GM21717 (cell line): ENCODE data around the gene COLQ.
A peak's percentile ranks its signal among the peaks of the same experiment; 100 is the strongest.
"Not testable (repeated sequence)": the region's sequence is repeated elsewhere in the genome, so short reads cannot be mapped to it uniquely, and the experiment has no call there.

Source experiments
- ATAC-seq: cut with Tn5 transposase; IDR thresholded peaks from one replicate; pipeline ENCODE4 v1.9.1; 2021; ENCODE audit warnings: mild to moderate bottlenecking, moderate library complexity; ENCODE audit not compliant: unreplicated experiment

Gene COLQ

DNA sequence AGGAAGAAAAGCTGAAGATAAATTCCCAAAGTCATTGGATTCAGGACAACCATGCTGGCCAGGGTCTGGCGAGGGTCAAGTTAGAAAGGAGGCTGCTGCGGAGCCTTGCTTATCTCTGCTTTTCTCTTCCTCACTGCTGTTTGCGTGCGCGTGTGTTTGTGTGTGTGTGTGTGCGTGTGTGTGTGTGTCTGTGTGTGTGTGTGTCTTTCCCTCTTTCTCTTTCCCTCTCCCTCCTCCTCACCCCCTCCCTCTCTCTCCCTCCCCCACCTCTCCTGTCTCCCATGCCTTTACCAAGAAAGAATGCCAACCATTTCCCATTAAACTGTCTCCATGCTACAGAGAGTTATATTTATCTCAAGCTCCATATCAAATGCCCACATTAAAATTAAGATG, at the start of gene COLQ:
Gene COLQ, minus strand, starts transcription at position 134 of the 393 bp plus-strand sequence. Its CDS starts 81 bp downstream, at position 53.
- no peak for ATAC-seq

DNA sequence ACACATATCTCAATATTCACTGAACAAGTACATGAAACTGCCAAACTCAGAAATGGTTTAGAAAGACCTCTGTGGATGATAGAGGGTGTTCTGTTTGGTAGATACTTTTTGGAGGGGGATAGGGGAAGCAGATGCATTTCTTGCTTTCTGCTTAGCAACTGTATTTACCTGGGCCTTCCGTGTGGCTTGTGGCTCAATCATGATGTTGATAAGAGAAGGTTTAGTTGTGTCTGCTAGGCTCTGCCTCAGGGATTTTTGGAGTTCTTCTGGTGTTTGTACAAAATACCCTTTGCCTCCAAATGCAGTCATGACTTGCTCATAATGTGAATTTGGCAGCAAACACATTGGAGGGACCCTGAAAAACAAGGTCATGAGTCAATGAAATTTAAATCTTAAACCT, 41.7 kb upstream of the COLQ start:
- no peak for ATAC-seq

DNA sequence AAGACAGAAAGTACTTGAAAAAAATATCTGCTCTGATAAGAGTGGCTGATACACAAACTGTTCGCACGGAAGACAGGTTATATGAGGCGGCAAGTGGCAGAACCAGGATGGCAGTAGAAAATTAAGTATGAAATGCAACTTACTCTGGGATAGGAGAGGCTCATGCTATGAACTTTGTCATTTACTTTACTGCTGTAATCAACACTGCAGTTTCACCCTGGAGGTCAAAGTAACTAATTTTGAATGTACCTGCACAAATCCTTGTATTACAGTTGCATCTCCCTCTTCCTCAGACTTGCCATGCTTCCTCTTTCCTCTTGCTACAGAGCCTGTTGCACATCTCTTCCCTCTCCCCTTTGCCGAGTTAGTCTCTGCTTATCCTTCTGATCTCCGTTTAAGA, 41.1 kb upstream of the COLQ start:
- ATAC-seq: no peak

DNA sequence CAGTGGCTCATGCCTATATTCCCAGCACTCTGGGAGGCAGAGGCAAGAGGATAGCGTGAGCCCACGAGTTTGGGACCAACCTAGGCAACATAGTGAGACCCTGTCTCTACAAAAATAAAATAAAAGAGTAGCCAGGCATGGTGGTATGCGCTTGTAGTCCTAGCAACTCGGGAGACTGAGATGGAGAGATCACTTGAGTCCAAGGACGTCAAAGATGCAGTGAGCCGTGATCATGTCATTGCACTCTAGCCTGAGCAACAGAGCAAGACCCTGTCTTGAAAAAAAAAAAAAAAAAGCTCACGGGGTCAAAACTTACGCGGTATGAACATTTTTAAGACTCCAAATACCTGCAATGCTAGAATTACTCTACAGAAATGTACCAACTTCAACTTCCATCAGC, 37.1 kb upstream of the COLQ start:
- ATAC-seq: no peak

DNA sequence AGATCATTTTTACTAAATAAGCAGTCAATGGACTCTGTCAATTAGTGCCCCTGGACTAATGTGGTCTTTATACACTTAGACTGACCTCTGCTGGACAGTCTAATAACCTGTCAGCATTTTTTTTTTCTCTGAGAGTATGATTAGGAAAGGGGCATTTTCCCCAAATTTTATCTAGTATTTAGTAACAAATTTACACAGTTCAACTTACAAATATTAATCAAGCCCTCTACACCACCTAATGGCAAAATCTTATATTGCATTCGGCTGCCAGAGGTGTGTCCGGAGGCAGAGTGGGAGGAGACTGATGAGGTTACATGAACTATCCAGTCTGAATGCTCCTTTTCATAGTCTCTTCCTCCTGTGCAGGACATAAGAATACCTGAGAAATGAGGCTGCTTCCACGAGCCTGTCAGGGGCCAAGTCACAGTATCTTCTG, 36.0 kb upstream of the COLQ start:
- peak; percentile 57 for ATAC-seq

DNA sequence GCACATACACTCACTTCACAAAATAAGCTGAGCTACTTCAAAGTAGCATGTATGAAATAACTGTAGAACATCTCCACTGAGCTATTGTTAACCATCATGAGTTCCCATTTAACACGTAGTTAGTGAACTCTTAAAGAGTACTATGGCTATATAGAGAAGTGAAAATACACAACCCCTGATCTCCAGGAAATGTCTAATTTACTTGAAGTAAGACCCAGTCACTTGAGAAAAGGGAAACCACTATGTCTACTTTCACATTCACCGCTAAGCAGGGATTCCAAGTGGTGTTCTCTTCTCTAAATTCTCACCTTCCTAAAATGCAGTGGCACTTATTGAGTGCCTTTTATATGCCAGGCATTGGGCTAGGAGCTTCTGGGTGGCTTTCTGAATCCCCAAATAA, 35.0 kb upstream of the COLQ start:
- ATAC-seq: peak; percentile 84

DNA sequence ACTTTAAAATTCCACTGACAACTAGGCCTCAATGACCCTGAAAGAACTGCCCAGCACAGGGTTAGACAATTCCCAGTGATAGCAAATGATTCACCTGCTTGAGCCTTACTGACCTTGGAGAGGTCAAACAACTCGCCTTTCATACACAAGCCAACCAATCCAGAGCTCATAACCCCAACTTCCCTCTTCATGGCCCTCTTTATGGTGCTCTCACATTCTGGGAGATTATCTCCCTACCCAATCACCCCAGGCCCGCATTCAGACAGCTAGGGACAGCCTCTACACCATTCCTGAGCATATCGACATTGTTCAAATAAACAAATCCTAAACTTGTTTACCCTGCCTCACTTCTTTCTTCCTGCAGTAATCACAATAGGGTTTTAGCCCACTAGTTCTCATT, 32.2 kb upstream of the COLQ start:
- ATAC-seq: no peak

DNA sequence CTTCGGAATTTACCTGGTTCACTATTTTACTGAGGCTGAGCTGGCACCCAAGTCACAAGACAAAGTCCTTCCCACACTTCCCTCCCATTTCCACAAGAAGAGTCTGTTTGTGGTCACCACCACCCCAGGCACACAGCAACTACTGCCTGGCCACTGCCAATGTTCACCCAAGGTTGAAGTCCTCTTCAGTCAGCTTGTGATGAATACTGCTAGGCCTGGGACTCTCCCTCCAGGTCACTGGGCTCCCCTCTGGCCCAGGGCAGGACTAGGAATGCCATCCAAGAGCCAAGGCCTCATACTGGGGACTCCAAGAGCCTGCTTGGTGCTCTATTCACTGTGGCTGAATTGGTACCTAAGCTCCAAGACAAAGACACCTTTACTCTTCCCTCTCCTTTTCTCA, 30.4 kb upstream of the COLQ start:
- ATAC-seq: no peak

DNA sequence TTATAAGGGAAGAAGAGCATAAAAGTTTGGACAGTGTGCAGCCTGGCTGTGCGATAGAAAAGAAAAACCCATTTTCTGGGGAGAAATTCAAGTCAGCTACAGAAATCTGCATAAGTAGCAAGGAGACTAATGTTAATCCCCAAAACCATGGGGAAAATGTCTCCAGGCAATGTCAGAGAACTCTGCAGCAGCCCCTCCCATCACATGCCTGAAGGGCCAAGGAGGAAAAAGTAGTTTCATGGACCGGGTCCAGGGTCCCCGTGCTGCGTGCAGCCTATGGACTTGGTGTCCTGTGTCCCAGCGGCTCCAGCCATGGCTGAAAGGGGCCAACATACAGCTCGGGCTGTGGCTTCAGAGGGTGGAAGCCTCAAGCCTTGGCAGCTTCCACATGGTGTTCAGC, 28.3 kb upstream of the COLQ start:
- ATAC-seq: no peak

DNA sequence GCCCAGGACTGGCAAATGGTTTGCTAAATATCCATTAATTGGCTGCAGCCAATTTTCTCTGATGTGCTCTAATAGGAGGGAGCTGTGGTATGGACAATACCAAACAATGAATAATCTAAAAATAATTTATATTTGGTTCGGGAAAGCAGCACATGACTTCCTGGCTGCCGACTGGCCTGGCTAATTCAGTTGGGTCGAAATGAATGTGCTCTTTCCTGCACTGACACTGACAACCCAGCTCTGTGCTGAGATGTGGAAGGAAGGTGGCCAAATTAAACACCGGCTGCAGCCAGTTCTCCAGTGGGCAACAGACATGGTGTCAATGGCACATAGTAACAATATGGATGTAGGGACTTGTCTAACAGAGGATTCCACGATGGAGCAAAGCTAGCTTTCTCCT, 21.1 kb upstream of the COLQ start:
- ATAC-seq: no peak

DNA sequence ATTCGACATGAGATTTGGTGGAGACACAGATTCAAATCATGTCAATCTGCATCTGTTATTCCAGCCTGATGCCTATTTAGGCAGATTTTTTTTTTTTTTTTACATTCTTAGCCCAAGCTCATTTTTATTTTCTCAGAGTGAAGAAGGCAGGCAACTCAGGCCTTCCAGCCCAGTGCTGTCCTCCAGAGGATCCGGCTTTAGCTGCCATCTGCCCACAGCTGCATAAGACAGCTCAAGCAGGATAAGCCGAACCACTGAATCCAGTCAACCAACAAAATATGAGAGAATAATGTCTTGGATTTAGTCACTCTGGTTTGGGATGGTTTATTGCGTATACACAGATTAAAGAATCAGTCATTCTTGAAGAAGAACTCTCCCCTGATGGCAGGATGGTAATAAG, 19.9 kb upstream of the COLQ start:
- ATAC-seq: no peak

DNA sequence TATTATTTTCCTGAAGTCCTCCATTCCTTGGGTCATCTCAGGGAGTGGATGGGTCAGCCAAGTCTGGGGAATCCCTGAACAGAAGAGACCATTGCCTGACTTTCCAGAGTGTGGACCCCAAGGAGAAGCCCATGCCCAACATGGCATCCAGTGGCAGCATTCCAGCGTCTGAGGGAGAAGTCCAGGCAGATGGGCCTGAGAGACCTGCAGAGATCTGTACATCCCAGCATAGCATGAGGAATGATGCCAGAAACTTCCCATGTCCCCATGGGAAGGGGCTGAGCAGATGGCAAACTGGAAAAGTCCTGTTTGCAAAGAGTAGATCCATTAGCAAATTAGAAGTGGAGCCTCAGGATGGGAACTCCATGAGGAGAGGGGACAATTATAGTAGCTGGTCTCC, 17.6 kb upstream of the COLQ start:
- no peak for ATAC-seq

DNA sequence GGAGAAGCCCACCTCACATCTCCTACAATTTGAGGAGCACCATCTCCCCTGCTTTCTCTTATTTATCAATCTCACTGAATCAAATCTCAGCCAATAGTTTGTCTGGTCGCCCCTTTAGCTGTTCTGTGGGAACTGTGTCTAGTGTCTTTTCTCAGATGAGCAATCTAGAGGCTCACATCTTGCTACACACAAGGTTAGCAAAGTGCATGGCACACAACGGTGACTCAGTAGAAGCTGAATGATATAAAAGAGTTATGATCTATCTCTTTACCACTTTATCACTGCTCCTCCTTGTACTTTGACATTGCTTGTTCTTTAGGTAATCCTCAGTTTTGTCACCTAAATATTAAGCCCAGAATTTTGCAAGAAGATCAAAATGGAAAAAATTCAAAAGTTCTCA, 16.8 kb upstream of the COLQ start:
- ATAC-seq: no peak

DNA sequence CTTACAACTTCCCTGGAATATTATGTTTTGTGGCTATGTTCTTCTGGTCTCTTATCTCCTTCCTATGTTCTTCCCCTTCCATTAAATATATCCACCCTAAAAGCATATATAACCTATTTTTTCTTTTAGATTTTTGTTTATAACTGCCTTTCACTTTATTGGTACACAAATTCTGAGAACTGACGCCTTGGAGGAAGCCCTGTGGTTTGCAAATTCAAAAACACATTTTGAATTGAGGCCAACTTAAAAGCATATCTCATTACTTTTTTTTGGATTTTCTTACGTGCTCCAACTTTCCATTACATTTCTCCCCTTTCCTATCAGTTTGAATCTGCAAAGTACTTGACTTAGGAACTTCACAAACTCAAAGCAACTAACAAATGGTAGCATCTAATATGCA, 15.3 kb upstream of the COLQ start:
- ATAC-seq: no peak

DNA sequence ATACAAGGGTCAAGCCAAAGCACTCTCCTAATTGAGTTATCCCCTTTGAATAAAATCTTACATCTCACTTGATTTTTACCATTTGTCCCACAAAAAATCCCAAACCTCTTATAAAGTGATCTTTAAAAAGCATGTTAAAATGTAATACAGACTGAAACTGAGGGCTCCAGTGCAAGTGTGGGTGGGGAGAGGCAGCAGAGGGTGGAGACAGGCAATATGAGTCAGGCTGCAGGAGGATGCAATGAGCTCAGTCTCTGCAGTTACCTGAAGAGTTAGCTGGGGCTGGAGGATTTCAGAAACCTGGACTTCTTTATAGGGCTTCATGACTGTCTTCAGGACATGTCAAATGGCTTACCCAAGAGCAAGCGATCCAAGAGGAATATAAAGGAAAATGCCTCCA, 14.2 kb upstream of the COLQ start:
- peak; percentile 77 for ATAC-seq

DNA sequence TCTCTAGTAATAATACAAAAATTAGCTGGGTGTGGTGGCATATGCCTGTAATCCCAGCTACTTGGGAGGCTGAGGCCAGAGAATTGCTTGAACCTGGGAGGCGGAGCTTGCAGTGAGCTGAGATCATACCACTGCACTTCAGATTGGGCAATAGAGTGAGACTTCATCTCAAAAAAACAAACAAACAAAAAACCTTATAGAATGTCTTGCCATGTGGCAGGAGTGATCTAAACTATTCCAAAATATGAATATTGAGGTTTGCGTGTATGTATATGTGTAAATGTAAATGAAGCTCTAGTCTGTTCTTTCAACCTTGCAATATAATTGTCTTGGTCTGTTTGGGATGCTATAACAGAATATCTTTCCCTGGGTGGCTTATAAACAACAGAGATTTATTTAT, 11.1 kb upstream of the COLQ start:
- not testable (repeated sequence) for ATAC-seq

DNA sequence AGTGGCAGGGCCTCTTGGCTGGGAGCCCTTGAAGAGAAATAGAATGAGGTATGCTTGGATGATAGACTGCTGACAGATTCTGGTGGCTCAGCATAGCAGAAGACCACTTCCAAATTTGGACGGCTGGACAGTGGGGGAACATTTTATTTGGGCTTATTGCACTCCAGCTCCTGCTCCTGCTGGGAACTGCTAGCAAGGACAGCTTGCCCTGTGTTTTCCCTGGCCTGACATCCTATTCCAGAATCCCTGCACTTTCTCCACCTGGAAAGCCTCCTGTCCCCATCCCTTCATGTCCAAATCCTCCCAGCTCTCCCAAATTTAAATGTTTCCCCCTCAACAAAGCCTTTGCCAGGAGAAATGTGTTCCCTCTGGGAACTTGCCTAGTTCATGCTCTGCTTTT, 9.8 kb upstream of the COLQ start:
- ATAC-seq: no peak

DNA sequence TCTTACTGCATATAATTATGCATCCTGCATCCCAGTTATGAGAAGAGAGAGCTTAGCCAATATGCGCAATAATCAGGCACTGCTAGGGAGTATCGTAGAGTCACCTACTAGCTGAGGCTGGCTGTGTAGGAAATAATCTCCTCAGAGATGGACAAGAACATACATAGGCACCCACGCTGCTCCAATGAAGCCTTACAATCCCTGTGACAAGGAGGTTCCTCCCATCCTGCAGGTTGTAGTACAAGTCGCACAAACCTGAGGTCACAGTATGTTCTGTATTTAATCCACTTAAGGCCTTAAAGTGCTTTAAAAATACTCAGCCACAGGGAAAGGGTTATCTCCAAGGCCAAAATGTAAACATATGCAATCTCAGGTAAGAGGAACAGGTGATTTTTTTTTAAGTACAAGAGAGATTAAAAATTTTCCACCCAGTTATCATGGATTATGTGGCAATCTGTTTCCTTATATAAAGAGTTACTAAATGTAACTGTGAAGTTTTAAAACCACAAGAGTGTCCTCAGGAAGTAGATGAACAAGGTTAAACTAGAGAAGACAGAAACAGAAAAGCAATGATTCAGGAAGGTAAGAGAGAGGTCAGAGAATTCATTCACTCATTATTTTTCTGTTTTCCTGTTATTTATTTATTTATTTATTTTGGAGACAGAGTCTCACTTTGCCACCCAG, 7.5 kb upstream of the COLQ start:
- no peak for ATAC-seq

DNA sequence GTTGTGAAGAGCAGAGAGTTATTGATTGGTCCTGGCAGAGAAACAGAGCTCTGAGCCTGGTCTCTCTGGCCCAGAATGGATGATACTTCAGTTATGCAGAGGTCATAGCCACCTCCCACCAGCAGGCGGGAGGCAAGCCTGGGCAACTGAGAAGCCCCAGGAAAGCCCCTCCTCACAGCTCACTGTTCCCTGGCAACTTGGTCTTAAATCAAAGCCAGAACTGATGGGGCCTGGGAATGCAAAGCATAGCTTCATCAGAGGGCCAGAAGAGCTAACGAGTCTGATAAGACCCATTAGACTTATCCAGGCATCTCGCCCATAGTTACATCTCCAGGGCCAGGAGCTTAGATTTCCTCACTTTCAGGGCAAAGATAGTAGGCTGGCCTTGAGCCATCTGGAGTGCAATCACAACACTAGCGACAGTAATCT, 5.5 kb upstream of the COLQ start:
- ATAC-seq: no peak

DNA sequence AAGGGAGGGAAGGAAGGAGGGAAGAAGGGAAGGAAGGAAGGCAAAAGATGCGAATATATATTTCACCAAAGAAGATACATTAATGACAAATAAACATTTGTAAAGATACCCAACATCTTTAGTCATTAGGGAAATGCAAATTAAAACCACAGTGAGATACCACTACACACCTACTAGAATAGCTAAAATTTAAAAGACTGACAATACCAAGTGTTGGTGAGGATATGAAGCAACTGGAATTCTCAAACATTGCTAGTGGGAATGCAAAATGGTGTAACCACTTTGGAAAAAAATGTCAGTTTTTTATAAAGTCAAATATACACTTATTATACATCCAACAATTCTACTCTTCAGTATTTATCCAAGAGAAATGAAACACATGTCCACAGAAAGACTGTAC, 4.3 kb upstream of the COLQ start:
- no peak for ATAC-seq

DNA sequence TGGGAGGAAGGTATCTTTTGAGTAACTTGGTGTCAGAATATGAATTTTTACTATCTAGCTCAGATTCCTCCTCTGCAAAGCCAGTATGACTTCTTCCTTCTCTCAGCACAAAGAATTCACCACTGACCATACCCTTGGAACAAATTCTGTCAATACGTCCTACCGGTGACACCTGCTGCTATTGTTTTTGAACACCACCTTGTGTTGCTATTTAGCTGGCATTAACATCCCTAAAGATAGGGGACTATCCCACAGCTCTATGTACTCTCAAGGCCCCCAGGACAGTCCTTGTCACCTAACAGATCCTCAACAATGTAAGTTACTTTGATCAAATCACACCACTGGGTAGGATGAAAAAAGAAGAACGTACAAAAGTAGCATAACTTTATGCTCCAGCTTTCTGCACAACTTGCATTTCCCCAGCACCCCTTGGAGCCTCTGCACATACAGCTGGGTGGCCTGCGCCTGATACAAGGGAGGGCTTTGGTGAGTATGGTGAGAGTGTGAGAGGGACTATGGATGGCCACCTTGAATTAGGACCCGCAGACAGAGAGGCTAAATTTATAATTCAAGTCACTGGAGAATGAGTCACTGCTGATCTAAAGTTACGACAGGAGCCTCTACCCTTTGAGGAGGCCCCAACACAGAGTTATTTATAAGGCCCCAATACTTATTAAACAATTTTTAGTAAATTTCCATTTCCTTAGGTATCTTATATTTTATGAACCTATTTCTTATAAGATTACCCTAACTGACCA, 2.3 kb upstream of the COLQ start:
- no peak for ATAC-seq

DNA sequence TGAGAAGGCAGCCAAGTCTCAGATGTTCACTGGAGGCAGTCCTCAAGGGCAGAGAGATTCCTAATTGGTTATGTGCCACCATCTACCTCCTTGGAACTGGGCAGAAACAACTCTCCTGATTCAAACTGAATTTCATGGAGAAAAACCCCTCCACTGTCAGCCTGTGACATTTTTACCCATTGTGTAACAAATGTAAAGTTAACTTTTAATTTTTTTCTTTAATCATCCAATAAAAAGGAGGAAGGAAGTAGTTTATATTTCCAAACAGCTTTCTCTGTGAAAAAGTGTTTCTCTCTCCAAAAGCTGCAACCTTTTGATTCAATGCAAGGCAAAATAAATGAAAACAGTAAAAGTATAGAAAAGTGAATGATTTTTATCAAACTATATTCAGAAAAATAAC, 510 bp upstream of the COLQ start:
- no peak for ATAC-seq
